H1 (cell line): ENCODE results near the gene F11. TPM values are rescaled to one million over a fixed set of nuclear protein-coding genes. Genes with fewer than 3 reads are reported as not detected.

Source experiments
- ATF2 ChIP-seq: IDR thresholded peaks from 2 replicates; pipeline ENCODE4 v1.6.1; 2012; ENCODE audit warnings: low read length, inconsistent platforms
- CBX5 ChIP-seq: fragments of 300-800, 300-1000 bp; sonication (generic); IDR thresholded peaks from 2 replicates; pipeline ENCODE4 v1.7.1; 2016; ENCODE audit warnings: antibody characterized with exemption, low read length, low read depth
- CEBPB ChIP-seq: IDR thresholded peaks from 2 replicates; pipeline ENCODE4 v1.6.1; 2012; ENCODE audit warnings: low read depth, low read length
- SAP30 ChIP-seq: fragments of 300-600 bp; sonication (generic); IDR thresholded peaks from 2 replicates; pipeline ENCODE4 v1.7.1; 2012; ENCODE audit warnings: low read length, moderate library complexity, mild to moderate bottlenecking, inconsistent platforms; ENCODE audit not compliant: insufficient read depth, insufficient replicate concordance
- TAF1 ChIP-seq: IDR thresholded peaks from 2 replicates; pipeline ENCODE4 v1.6.1; 2011; ENCODE audit warnings: mild to moderate bottlenecking, low read depth, low read length
- polyA plus RNA-seq, 7 experiments: library from polyadenylated mRNA; depleted of rRNA in 3 of 7; stranded (reverse) in 5 of 7; unstranded in 2 of 7; fragments of >200 nt in 5 of 7; fragments of 200-250 nt in 2 of 7; gene quantifications; 1 replicate in 5 of 7; 2 replicates in 1 of 7; 4 replicates in 1 of 7; pipeline versions ENCODE4 v1.2.1 to v1.2.3, GENCODE V29; 2011 to 2013; ENCODE audit warnings: missing spikeins in 2 of 7, mixed read lengths in 2 of 7
- total RNA-seq: library from RNA; stranded (reverse); fragmentation: NEBNext Ultra II Directional; extraction: Animal tissue kit (Norgen Biotek cat#: 25700); gene quantifications from 2 replicates; pipeline ENCODE4 v1.2.1, GENCODE V29; 2021
- TF ChIP-seq, protein P1 (sequence below), 3 experiments: IDR thresholded peaks; 1 replicate in 2 of 3; 2 replicates in 1 of 3; pipeline versions ENCODE4 v1.5.1 to v1.6.1; 2011; ENCODE audit warnings: low read length in 3 of 3, mild to moderate bottlenecking in 3 of 3, inconsistent platforms in 2 of 3, low read depth in 1 of 3, moderate library complexity in 1 of 3; ENCODE audit not compliant: insufficient read depth in 1 of 3; ENCODE audit errors: control extremely low read depth in 1 of 3

F11 gene
- total and polyA plus RNA-seq, 2 of the 8 experiments (the other 6 are each of a cell fraction or from before 2014, with no cell fraction given) = 0.27 to 0.99 TPM

DNA sequence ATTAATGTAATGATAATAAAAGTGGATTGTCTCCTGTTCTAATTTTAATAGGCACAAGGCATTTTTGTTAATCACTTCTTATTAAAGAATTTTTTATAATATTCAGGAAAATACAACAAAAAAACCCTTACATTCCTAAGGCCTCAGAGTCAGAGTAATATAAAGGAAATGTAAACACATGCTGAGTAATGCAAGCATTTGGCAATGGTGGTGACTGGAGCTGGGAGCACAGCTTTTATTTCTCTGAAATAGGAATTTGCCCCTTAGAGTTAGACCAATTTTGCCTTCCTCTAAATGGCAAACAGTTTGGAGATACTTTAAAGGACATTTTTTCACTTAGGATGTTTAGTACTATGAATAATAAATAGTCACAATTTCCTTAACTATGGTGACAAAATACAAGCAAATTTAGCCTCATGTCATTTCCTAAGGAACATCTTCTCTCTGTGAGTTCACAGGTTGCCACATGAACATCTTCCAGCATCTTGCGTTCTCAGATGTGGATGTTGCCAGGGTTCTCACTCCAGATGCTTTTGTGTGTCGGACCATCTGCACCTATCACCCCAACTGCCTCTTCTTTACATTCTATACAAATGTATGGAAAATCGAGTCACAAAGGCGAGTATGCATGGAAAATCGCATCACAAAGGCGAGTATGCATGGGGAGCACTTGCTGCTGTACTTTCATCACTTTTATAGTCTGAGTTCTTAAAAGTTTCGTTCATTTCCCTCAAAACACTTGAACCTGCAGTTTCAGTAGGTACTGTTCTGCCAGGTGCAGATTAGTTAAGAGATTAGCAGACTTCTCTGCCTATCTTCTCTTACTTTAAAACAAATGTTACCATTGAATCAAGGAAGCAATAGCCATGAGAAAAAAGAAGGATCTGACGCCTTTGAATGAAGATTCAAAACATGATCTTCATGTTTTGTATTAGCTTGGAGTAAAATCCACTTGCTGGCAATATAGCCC is 15.9 kb upstream of the F11 start (continued):
- TF ChIP-seq ATF2 = peak; percentile 91
- no peak for TF ChIP-seq CBX5
- TF ChIP-seq SAP30 = no peak
- TF ChIP-seq CEBPB = no peak
- peak; percentile 62 for TF ChIP-seq TAF1
- TF ChIP-seq, protein P1, sequence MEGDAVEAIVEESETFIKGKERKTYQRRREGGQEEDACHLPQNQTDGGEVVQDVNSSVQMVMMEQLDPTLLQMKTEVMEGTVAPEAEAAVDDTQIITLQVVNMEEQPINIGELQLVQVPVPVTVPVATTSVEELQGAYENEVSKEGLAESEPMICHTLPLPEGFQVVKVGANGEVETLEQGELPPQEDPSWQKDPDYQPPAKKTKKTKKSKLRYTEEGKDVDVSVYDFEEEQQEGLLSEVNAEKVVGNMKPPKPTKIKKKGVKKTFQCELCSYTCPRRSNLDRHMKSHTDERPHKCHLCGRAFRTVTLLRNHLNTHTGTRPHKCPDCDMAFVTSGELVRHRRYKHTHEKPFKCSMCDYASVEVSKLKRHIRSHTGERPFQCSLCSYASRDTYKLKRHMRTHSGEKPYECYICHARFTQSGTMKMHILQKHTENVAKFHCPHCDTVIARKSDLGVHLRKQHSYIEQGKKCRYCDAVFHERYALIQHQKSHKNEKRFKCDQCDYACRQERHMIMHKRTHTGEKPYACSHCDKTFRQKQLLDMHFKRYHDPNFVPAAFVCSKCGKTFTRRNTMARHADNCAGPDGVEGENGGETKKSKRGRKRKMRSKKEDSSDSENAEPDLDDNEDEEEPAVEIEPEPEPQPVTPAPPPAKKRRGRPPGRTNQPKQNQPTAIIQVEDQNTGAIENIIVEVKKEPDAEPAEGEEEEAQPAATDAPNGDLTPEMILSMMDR (IDR thresholded peaks at IDR 0.05; ENCODE audit: control extremely low read depth in 1 of 3, insufficient read depth in 1 of 3, low read depth in 1 of 3, low read length in 3 of 3) = no peak
